Calu3 (cell line): ENCODE measurements around the gene CNR2. TPM values are rescaled to one million over a fixed set of nuclear protein-coding genes. Genes with fewer than 3 reads are reported as not detected.
"Not testable (repeated sequence)": the region's sequence is repeated elsewhere in the genome, so short reads cannot be mapped to it uniquely, and the experiment has no call there.

Source experiments
- BruUV-seq: library from RNA; stranded (reverse); fragments of 400-500 nt; replicated peaks from 2 replicates; lab custom pipeline; 2021; lab: Mats Ljungman, UMichigan
- CTCF ChIA-PET: fragments of 300-600 bp; sonication (Branson Sonifier 250); formaldehyde crosslinking; loops from one replicate; lab custom pipeline; 2022; ENCODE audit warnings: antibody characterized with exemption; lab: Charles Lee
- DNase-seq: peaks from one replicate; pipeline ENCODE4 v3.0.0; 2022
- H3K27ac Mint-ChIP-seq: one replicate; pipeline ENCODE4 v1.8.0; 2022; ENCODE audit warnings: mixed read lengths; ENCODE audit not compliant: unreplicated experiment
- H3K27me3 Mint-ChIP-seq: one replicate; pipeline ENCODE4 v1.8.0; 2022; ENCODE audit warnings: mixed read lengths; ENCODE audit not compliant: unreplicated experiment
- H3K36me3 Mint-ChIP-seq: one replicate; pipeline ENCODE4 v1.8.0; 2022; ENCODE audit warnings: mild to moderate bottlenecking, moderate library complexity, mixed read lengths; ENCODE audit not compliant: insufficient read depth, unreplicated experiment
- H3K4me1 Mint-ChIP-seq: one replicate; pipeline ENCODE4 v1.8.0; 2022; ENCODE audit warnings: mild to moderate bottlenecking, low read depth, mixed read lengths; ENCODE audit not compliant: unreplicated experiment
- H3K4me3 Mint-ChIP-seq: one replicate; pipeline ENCODE4 v1.8.0; 2022; ENCODE audit warnings: mild to moderate bottlenecking, low read depth, moderate library complexity, mixed read lengths; ENCODE audit not compliant: unreplicated experiment
- H3K9me3 Mint-ChIP-seq: one replicate; pipeline ENCODE4 v1.8.0; 2022; ENCODE audit warnings: low read depth, mixed read lengths; ENCODE audit not compliant: unreplicated experiment
- CTCF ChIP-seq: fragments of 200-600 bp; IDR thresholded peaks from one replicate; pipeline ENCODE4 v1.8.0; 2022; ENCODE audit warnings: antibody characterized with exemption; ENCODE audit not compliant: unreplicated experiment
- intact Hi-C: fragments of 100-400 bp; cut with micrococcal nuclease; formaldehyde crosslinking; loops from one replicate; pipeline ENCODE4 v1.10.0; 2022; ENCODE audit not compliant: unreplicated experiment
- total RNA-seq: library from RNA; stranded (reverse); gene quantifications from 2 replicates; pipeline ENCODE4 v1.2.3, GENCODE V29; 2022

CNR2 gene
- total RNA-seq, 1 experiment from 2014 or later: not detected

GRCh38 chr1:23865543-23865930, 47.6 kb downstream of the CNR2 start:
- TSS peak; percentile 21 for BruUV-seq
- intact Hi-C loops: loop anchor here (5.0 to 10.0 kb wide), 2 partner anchors 51 to 52 kb away; no protein-coding TSS in a partner anchor
- CTCF ChIA-PET: no interaction called here

DNA sequence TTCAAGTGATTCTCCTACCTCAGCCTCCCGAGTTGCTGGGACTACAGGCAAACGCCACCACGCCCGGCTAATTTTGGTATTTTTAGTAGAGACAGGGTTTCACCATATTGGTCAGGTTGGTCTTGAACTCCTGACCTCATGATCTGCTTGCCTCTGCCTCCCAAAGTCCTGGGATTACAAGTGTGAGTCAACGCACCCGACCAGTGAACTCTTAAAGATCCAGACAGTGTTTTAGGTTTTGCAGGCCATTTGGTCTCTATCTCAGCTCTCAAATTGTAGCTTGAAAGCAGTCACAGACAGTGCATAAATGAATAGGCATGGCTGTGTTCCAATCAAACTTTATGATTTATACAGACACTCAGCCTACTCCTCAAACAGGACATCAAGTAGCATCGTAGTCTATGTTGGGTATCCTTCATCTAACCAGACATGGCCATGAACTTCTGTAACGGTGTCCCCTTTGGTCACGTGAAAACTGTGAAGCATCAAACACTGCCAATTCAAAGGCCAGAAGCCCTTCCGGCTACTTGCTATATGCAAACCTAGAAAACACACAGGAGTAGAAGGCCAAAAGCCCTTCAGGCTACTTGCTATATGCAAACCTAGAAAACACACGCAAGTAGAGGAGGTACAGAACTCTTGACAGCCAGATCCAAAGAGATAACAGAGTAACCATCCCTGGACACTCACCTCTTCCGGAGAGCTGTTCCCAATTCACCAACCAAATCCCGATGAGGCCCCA, 48.2 kb downstream of the CNR2 start:
- Mint-ChIP-seq H3K27ac (no peak overlapping the region), H3K36me3 (peaks cover 29% of the 10 kb centered on the region), H3K27me3 (no peaks in the 10 kb centered on the region), H3K4me3 (no peak overlapping the region), H3K9me3 (no peaks in the 10 kb centered on the region), H3K4me1 (peaks cover 21% of the 10 kb centered on the region)
- no peak for TF ChIP-seq CTCF
- intact Hi-C loops: loop anchor here (5.0 to 10.0 kb wide), 2 partner anchors 50 to 52 kb away; no protein-coding TSS in a partner anchor
- no peak for DNase-seq
- no TSS peak for BruUV-seq
- CTCF ChIA-PET: no interaction called here

More at GRCh38 chr1:23865543-23865930, 47.6 kb downstream of the CNR2 start:
- Mint-ChIP-seq H3K4me1 (peaks cover 21% of the 10 kb centered on the region), H3K9me3 (no peaks in the 10 kb centered on the region), H3K4me3 (no peak overlapping the region), H3K27me3 (no peaks in the 10 kb centered on the region), H3K27ac (no peak overlapping the region), H3K36me3 (peaks cover 29% of the 10 kb centered on the region)
- peak; percentile 7 for DNase-seq
- TF ChIP-seq CTCF: no peak

DNA sequence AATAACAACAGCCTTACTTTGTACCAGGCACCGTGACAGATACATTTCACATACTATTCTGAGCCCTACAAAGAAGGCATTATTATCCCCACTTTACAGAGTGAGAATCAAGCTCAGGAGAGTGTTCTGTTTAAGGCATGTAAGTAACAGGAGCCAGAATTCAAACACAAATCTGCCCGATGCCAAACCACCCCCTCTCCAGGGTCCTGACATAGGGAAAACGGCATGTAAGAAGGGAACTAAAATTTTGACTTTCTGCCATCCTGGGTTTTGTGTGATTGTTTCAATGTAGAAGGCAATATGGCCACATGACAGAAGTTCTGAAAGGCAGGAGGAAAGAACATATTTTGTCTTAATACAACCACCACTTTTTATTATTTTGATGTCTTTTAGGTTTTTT, 50.5 kb downstream of the CNR2 start:
- peaks cover 13% of the 10 kb centered on the region for H3K36me3 Mint-ChIP-seq
- peaks cover 9% of the 10 kb centered on the region for H3K4me1 Mint-ChIP-seq
- CTCF ChIA-PET: interaction anchor here (0.6 kb wide), 1 partner anchor 342 kb away, joined by 4 read pairs; no protein-coding TSS in a partner anchor
- H3K9me3 Mint-ChIP-seq: no peaks in the 10 kb centered on the region
- H3K27ac Mint-ChIP-seq: no peak overlapping the region
- intact Hi-C loops: loop anchor here (10.0 kb wide), 1 partner anchor 48 kb away; no protein-coding TSS in a partner anchor
- BruUV-seq: no TSS peak
- no peak for DNase-seq
- TF ChIP-seq CTCF: no peak
- no peak overlapping the region for H3K4me3 Mint-ChIP-seq
- H3K27me3 Mint-ChIP-seq: no peaks in the 10 kb centered on the region

DNA sequence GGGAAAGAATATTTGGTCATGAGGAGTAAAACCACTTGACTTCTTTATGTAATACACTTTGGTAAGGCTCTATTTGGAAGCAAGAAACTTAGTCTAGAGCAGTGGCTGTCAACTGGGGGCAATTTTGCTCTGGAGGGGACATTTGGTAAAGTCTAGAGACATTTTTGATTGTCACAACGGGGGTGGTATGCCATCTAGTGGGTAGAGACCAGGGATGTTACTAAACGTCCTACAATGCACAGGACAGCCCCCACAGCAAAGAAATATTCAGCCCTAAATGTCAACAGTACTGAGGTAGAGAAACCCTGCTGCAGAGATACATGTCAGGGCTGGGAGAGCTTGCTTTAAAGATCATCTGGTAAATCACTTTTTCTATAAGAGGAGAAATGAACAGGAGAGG, 58.6 kb downstream of the CNR2 start:
- intact Hi-C loops: loop anchor here (2.0 kb wide), 1 partner anchor 82 kb away; no protein-coding TSS in a partner anchor
- CTCF ChIA-PET: no interaction called here
- DNase-seq: peak; percentile 4

GRCh38 chr1:23853124-23853523, 60.0 kb downstream of the CNR2 start:
- H3K27me3 Mint-ChIP-seq, H3K4me3 Mint-ChIP-seq, CTCF ChIA-PET, H3K27ac Mint-ChIP-seq, H3K4me1 Mint-ChIP-seq, H3K9me3 Mint-ChIP-seq, intact Hi-C loops, BruUV-seq, H3K36me3 Mint-ChIP-seq, DNase-seq: not testable (repeated sequence)

More for the DNA sequence above, 58.6 kb downstream of the CNR2 start:
- BruUV-seq: no TSS peak
- no peak for TF ChIP-seq CTCF
- Mint-ChIP-seq H3K27me3 (no peaks in the 10 kb centered on the region), H3K36me3 (no peaks in the 10 kb centered on the region), H3K27ac (no peak overlapping the region), H3K4me3 (no peak overlapping the region), H3K4me1 (no peaks in the 10 kb centered on the region), H3K9me3 (no peaks in the 10 kb centered on the region)

- intact Hi-C loops, CTCF ChIA-PET, H3K9me3 Mint-ChIP-seq, H3K4me1 Mint-ChIP-seq, BruUV-seq, H3K27me3 Mint-ChIP-seq, H3K36me3 Mint-ChIP-seq, H3K4me3 Mint-ChIP-seq, H3K27ac Mint-ChIP-seq, DNase-seq: not testable (repeated sequence)
Observed at GRCh38 chr1:23851406-23851805, 61.8 kb downstream of the CNR2 start.
